ENCODE measurements around the gene DNAAF6.
A peak's percentile ranks its signal among the peaks of the same experiment; 100 is the strongest.
"Not testable (repeated sequence)": the region's sequence is repeated elsewhere in the genome, so short reads cannot be mapped to it uniquely, and the experiment has no call there.

Gene DNAAF6

DNA sequence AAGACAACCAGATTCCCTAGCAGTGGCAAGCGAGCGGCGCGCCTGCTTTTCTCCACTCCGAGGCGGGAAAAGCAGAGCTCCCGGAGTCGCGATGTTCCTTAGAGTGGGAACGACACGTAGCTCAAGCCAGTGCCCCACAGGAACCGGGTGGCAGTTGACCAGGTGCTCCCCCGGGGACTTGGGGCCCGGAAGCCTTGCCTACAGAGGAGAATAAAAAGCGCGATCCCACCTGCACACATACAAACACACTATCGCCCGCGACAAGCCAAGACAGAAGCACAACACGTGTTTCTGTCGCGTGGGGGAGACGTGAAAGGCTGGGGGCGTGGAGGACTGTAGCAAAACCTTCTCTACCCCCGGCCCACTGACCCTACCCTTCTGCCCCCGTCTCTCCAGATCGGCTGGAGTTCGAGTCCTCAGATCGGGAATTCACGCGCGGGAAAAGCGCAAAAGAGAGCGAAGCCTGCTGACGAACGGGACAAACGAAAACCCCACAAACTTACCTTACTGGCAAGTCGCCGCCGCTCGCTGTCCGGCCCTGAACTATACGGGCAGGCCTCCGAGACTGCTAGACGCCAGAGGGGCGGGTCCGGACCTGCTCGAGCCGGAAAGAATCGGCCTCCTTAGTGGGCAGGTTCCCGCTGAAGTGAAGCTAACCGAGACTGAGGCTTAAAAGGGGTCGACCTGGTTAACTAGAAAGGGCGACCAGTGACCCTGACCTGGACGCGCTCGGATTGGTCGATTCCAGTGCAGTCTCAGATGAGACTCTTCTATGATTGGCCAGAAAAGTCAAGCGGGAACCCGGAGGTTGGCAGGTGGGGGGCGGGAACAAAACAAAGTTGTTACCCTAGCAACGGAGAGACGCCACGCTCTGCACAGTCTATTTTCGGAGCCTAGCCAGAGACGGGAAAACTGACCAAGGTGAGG lies at the start of gene DNAAF6, which contains the start of gene NUP62CL:
DNAAF6 (plus strand) TSS at position 842 of the 927 bp plus-strand sequence. CDS start 6,265 bp downstream, outside the sequence.
NUP62CL (minus strand) TSS at position 664 of the 927 bp plus-strand sequence. CDS start 31,287 bp downstream, outside the sequence.
- DNase-seq: peak; percentile 61

DNA sequence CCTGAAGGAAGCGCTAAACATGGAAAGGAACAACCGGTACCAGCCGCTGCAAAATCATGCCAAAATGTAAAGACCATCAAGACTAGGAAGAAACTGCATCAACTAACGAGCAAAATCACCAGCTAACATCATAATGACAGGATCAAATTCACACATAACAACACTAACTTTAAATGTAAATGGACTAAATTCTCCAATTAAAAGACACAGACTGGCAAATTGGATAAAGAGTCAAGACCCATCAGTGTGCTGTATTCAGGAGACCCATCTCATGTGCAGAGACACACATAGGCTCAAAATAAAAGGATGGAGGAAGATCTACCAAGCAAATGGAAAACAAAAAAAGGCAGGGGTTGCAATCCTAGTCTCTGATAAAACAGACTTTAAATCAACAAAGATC lies 48.8 kb upstream of the DNAAF6 start:
- not testable (repeated sequence) for DNase-seq

DNA sequence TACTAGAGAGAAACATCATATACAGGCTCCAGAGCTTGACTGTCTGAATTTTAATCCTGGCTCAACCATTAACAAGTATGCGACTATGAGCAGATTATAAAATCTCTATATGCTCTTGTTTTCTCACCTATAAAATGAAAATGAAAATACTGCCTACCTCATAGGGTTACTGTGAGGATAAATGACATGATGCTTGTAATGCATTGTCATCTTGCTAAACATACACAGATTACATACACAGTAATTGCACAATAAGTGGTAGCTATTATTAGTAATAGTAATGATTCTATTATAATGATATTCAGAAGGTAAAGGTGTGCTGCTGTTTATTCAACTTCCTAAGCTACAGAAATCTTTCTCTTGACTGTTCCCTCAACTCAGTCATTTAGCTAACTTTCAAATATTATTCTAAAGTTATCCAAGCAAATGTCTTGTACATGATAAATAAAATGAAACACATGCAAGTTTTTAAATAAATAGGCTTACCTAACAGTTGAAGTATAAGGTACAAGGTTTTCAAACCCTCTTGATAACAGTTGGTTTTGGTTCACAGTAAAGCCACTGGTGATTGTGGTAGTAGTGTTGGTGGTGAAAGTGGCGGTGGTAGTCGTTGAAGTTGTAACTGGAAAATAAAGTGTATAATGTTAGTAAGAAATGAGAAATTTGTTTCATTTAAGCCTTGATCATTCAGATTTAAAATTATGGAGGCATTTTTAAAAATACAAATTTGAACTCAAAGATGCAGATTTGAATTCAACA lies 39.1 kb upstream of the DNAAF6 start:
- DNase-seq: no peak

DNA sequence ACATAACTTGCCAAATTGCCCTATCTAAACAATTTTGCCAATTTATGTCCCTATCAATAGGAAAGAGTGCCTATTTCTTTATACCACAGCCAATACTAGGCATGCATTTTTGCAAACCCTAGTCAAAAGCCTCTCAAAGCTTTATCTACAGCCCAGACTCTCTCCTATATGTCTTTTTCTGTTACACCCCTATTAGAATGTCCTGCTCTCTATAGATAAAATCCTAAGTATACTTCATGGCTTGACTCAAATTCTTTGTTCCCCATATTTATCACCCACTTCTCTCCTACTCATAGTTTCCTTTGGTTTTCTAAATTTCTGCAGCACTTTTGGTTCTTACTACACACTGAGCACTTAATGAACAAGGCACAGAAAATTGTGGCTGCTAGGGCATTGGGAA lies 38.2 kb upstream of the DNAAF6 start:
- no peak for DNase-seq

DNA sequence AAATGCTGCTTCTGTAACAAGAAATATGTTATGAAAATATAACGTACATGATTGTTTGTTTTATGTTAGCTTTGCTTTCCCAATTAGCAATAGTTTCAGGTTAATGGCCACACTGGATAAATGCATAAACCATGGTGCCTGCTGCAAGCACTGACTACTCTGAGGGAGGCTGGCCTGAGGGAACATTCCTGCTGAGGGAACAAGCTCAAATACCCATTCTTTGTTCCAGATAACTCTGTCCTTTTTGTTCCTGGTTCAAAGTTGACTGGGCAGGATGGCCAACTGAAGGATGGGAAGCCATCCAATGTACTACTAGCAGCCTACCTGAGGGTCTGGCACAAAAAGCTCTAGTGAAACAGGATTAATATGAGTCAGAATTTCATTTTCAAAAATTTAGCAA lies 37.7 kb upstream of the DNAAF6 start:
- no peak for DNase-seq

DNA sequence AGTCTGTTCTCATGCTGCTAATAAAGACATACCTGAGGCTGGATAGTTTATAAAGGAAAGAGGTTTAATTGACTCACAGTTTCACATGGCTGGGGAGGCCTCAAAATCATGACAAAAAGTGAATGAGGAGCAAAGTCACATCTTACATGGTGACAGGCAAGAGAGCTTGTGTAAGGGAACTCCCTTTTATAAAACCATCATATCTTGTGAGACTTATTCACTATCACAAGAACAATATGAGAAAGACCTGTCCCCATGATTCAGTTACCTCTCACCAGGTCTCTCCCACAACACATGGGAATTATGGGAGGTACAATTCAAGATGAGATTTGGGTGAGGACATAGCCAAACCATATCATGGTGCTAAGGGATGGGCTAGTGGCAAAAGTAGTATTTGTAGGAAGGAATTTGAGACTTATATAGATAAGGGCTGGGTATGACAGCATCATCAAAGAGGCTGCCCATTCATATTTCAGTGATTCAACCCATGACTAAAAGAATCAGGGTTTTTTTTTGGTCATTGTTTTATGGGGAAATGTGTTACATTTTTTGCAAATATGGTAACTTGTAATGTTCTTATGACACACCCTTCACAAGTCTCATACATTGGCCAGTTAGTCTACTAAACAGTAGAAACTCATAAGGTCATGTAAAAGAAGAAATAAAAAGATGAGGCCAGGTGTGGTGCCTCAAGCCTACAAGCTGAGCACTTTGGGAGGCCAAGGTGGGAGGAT lies 34.9 kb upstream of the DNAAF6 start:
- no peak for DNase-seq

DNA sequence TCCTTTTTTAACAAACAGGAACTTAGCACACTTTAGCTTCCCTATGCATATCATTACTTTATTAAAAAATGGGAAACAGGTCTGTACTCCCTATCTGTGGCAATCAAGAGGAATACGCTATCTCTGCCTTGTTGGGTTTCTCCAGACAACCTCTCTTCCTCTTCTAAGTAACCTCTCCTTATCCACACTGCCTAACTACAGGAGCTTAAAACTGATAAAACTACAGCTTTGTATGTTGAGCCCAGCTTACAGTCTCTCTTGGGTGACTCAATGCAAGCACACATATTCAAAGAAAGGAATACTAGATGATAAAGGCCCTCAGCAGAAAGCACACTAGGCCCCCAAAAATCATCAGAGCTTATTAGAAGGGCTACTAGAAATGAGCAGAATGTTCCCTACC lies 9.1 kb upstream of the DNAAF6 start:
- DNase-seq: no peak

DNA sequence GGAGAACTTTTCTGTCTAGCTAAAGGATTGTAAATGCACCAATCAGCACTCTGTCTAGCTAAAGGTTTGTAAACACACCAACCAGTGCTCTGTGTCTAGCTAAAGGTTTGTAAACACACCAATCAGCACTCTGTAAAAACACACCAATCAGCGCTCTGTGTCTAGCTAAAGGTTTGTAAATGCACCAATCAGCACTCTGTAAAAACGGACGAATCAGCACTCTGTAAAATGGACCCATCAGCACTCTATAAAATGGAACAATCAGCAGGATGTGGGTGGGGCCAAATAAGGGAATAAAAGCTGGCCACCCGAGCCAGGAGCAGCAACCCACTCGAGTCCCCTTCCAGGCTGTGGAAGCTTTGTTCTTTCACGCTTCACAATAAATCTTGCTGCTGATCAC lies 8.3 kb upstream of the DNAAF6 start:
- not testable (repeated sequence) for DNase-seq

DNA sequence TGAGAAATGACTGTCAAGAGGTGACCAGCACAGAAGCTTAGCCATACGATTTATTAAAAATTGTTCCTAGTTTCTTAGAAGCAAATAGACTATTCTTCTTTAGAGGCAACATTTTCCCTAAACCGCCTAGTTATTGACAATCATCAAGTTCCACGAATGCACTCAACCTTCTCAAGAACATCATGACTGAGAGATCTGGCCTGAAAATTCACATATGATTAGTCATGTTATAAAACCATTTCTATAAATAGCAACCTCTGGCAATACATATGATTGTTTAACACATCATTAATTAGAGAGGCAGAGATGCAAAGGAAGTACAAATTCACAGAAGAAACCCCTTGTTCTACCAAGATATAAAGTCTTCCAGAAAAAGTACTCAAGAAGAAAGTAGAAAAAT lies 6.9 kb upstream of the DNAAF6 start:
- DNase-seq: no peak

DNA sequence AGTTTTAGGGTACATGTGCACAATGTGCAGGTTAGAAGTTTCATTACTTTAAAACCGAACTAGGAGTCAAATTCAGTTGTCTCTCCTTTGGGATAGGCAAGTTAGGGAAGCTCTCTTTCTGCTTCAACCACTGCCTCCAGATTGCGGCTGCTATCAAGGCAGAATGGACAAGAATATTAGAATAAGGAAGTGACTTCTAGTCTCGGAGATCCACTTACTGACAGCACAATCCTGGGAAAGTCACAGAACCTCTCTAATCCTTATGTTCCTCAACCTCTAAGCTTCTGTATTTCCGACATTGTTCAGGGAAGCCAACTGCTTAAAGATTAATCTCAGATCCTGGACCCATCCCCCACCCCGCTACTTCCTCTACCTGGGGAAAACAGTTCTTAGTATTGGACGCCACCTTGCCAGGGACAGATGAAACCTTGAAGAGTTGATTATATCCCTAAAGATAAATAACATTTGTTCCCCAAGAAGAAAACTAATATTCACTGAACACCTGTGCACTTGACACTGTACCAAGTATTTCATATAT lies 2.3 kb upstream of the DNAAF6 start:
- no peak for DNase-seq

DNA sequence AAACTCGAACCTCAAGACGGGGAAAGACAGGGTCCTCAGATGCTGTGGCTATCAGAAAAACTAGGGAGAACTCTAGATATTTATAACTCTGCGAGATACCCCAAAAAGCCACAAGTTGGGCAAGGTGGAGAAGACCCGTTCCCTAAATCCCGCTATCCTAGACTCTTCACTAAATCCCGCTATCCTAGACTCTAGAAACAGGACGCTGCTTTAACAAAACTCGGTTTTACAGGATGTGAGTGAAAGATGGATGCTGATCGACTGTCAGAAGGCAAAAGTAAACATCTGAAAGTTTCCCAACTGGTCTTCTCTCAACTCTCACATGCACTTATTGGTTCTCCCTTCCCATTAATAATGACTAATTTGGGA lies 270 bp downstream of the DNAAF6 start:
- no peak for DNase-seq

DNA sequence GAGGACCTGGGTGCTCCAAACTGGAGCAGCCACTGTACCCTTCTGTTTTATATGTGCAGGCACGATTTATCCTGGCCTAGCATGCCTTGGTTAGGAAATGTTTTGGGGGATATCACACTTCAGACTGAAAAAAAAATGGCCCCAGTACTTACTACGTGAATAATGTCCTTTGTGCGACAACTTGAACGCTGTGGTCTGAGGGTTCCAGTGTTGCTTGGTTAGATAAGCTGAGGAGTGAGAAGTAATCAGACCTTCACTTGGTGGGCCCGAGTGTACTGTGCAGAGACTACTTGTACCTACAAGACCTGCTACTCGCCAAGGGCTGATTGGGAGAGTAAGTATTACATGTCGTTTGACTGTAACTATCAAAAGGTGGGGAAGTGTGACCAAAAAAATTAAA lies 678 bp downstream of the DNAAF6 start:
- no peak for DNase-seq

DNA sequence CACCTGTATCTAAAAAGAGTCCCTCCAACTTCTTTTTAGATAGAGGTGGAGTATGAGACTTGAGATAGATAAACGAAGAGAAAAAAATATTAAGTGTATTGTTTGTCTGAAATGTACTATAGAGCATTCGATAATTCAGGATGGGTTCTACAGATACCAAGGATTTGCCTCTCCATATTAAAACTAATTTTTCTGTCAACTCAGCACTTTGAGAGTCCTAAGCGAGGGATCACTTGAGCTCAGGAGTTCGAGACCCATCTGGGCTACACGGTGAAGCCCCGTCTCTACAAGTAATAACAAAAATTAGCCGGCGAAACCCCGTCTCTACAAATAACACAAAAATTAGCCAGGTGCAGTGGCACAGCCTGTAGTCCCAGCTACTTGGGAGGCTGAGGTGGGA lies 1.5 kb downstream of the DNAAF6 start:
- DNase-seq: no peak

DNA sequence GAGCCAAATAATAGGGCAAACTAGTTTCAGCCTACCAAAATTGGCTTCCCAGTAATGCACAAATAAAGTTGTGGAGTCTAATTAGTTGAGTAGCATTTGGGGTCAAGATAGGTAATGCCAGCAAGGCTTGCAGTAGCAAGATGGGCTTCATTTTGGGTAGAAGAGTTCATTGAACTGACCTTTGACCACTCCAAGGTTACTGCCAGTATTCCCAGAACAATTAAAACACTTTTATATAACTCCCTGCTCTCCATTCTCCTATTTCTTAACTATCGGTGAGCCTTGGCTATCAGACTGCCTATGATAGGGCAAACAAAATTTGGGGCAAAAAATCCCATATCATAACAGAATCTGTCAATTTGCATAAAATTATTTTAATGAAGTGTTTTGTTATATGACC lies 7.1 kb downstream of the DNAAF6 start:
- no peak for DNase-seq

DNA sequence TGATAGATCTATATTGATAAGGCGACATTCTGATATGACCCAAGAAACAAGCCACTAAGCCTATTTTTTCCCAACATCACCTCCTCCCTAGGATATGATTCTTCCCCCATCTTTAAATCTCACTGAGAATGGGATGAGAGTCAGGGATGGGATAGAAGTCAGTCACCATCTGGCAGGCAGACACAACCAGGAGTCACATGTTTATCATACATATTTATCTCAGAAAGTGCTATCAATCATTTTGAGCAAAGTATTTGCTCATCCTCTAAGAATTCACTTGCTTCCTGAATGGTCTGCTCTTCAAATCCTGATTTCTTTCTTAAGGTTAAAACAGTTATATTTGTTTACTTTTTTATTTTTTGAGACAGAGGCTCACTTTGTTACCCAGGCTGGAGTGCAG lies 20.3 kb downstream of the DNAAF6 start:
- no peak for DNase-seq

DNA sequence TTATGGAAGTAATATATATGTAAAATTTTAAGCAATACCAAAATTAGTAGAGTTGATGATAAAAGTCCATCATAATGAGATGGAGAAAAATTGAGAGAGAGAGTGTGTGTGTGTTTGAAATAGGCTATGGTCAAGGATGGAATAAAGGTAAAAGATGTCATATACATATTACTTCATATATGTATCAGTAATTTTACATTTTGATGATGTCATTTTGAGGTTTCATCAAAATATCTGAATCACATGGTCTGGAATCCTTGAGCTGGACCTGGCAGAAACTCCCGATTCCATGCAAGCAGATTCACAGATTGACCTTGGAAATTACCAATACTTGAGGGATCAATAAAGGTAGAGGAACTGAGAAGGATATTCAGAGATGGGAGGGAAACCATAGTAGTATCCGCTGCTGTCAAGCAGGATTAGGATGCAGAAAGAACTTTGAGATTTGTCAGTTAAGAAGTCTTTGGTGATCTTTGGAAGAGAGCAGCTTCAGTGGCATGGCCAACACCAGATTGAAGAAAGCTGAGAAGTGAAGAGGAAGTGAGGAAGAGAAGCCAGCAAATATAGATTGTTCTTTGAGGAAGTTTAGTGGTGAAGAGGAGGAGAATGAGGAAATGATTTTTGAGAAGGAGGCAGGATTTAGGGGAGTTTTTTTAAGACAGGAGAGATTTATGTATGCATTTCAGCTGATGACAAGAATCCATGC lies 21.5 kb downstream of the DNAAF6 start:
- DNase-seq: no peak

DNA sequence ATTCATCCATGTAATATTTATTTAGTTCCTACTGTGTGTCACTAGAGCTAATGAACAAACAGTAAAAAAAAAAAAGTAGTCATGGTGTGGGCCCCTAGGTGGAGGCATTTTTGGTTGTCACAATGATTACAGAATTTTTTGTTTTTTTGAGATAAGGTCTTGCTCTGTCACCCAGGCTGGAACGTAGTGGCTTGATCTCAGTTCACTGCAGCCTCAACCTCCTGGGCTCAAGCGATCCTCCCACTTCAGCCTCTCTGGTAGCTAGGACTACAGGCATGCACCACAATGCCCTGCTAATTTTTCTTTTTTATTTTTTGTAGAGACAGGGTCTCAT lies 22.0 kb downstream of the DNAAF6 start:
- no peak for DNase-seq

DNA sequence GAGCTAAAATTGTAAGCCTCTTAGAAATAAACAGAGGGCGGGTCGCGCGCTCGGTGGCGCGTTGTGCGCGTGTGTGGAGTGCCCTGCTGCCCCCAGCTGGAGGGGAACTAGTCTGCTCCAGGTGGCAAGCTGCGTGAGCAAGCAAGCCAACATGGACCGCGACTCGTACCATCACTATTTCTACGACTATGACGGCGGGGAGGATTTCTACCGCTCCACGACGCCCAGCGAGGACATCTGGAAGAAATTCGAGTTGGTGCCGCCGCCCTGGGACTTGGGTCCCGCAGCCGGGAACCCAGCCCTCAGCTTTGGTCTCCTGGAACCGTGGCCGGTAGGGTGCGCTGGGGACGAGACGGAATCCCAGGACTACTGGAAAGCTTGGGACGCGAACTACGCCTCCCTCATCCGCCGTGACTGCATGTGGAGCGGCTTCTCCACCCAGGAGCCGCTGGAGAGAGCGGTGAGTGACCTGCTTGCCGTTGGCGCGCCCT lies 66.1 kb downstream of the DNAAF6 start:
- DNase-seq: no peak

DNA sequence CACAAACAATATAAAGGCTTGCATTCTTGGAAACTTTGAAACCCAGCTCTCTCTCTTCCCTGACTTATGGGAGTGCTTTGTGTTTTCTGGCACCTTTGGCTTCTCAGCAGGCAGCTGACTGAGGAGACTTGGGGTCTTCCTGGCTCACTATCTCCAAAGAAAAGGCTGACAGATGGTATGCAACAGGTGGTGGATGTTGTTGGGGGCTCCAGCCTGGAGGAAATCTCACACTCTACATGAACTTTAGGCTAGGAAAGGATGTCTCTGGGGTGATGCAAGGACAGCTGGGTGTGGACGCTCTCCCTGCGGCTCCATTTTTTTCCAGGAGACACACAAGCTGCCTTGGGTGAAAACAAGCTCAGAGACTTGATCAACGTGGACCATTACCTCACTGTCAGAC lies 67.4 kb downstream of the DNAAF6 start:
- peak; percentile 79 for DNase-seq

DNA sequence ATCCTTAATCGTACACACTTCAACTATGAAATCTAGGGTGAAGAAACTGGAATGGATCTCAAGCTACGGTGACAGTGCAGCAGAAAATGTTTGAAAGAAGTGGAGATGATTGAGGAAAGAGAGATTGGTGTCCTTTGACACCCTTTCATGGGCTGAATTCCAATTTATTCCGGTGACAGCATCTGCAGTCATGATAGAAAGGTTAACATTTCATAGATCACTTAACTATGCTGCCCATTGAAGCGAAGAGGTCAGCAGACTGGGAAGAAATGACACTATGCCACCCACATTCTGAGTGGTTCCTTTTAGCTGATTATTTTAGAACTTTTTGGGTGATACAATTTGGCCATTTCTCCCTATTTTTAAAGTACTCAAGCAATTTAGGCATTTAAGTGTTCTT lies 82.3 kb downstream of the DNAAF6 start:
- DNase-seq: no peak

DNA sequence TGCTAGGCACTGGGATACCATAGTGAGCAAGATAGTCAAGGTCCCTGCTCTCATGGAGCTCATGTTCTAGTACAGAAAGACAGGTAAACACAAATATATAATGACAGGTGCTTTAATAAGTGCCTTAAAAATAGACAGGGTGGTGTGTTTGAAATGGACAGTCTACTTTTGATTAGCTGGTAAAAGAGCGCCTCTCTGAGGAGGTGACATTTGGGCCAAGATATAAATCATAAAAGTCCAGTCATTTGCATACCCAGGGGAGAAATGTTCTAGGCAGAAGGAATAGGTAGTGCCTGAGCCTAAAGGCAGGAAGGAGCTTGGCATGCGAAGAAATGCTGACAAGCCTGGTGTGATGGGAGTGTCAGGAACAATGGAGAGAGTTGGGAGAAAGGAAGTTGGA lies 83.6 kb downstream of the DNAAF6 start:
- no peak for DNase-seq

DNA sequence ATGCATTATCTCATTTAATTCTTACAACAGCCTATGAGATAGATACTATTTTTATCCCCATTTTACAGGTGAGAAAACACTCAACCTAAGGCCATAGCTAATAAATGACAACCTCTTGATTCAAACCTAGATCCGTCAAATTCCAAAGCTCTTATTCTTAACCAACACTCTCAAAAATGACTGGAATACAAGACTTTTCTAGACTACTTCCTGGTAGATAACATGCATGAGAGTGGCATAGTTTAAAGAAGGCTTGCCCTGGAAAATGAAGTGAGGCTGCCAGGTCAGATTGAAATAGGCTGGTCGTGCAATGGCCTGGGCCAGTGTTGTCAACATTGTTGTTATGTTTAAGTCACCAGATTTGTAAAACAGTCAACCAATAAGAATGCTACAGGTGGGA lies 86.6 kb downstream of the DNAAF6 start:
- DNase-seq: no peak

Measured in DMS 273 treated with DMSO at 0.1 percent for 48 hours (cell line).